ENCODE data around the gene SNAP23.

Gene SNAP23

DNA sequence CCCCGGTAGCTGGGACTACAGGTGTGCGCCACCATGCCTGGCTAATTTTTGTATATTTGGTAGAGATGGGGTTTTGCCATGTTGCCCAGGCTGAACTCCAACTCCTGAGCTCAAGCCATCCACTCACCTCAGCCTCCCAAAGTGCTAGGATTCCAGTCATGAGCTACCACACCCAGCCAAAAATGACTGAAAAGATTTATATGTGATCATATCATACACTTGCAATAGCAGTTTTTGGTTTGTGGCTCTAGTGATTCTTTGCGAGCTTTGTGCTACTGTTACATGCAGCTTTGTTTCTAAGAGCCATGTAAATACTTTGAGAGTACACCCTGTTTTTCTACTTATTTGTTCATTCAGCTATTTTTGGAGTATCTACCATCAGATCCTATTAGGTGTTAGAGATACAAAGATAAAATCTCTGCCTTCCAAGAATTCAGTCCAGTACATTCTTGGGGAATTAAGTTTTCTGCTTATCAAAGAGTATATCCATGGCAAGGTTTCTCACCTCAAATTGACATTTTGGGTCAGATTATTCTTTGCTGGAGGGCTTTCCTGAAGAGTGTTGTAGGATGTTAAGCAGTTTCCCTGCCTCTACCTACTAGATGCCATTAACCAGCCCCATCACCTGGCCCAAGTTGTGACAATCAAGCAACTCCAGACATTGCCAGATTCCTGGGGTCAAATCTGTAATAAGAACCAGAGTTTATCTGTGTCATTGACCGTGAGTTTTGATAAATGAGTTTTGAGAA is 15.0 kb downstream of the SNAP23 start:
- TF ChIP-seq POLR2AphosphoS5 (IDR thresholded peaks at IDR 0.05; ENCODE audit: low read depth, low read length) (no peak), TAF1 (IDR thresholded peaks at IDR 0.05; ENCODE audit: borderline replicate concordance, insufficient read depth, low read length) (no peak), FOXP2 (optimal IDR thresholded peaks at IDR 0.05; ENCODE audit: borderline replicate concordance, extremely low read depth, extremely low read length, insufficient read depth) (no peak), SIN3A (IDR thresholded peaks at IDR 0.05; ENCODE audit: borderline replicate concordance, insufficient read depth, low read length) (no peak)
- TF ChIP-seq, protein P1, sequence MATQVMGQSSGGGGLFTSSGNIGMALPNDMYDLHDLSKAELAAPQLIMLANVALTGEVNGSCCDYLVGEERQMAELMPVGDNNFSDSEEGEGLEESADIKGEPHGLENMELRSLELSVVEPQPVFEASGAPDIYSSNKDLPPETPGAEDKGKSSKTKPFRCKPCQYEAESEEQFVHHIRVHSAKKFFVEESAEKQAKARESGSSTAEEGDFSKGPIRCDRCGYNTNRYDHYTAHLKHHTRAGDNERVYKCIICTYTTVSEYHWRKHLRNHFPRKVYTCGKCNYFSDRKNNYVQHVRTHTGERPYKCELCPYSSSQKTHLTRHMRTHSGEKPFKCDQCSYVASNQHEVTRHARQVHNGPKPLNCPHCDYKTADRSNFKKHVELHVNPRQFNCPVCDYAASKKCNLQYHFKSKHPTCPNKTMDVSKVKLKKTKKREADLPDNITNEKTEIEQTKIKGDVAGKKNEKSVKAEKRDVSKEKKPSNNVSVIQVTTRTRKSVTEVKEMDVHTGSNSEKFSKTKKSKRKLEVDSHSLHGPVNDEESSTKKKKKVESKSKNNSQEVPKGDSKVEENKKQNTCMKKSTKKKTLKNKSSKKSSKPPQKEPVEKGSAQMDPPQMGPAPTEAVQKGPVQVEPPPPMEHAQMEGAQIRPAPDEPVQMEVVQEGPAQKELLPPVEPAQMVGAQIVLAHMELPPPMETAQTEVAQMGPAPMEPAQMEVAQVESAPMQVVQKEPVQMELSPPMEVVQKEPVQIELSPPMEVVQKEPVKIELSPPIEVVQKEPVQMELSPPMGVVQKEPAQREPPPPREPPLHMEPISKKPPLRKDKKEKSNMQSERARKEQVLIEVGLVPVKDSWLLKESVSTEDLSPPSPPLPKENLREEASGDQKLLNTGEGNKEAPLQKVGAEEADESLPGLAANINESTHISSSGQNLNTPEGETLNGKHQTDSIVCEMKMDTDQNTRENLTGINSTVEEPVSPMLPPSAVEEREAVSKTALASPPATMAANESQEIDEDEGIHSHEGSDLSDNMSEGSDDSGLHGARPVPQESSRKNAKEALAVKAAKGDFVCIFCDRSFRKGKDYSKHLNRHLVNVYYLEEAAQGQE (IDR thresholded peaks at IDR 0.05; ENCODE audit: insufficient read depth in 1 of 2, low read depth in 2 of 2, low read length in 2 of 2): no peak

DNA sequence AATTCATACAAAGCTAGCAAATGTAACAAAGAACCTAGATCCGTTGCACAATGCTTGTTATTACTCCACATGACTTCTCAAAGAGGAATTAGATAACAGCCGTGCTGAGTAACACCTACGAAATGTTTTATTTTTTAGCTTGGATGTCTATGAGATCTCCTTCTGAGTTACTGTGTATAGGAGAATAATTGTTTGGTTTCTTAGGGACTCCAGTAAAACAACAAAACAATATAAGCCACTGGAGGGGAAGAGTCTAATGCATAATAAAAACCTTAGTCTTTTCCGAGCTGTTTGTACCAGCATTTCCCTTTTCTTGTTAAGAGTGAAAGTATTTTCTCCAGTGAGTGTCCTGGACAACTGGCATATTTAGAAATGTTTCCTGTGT is 15.6 kb downstream of the SNAP23 start:
- TF ChIP-seq SIN3A (IDR thresholded peaks at IDR 0.05; ENCODE audit: borderline replicate concordance, insufficient read depth, low read length) (no peak), FOXP2 (optimal IDR thresholded peaks at IDR 0.05; ENCODE audit: borderline replicate concordance, extremely low read depth, extremely low read length, insufficient read depth) (no peak), TAF1 (IDR thresholded peaks at IDR 0.05; ENCODE audit: borderline replicate concordance, insufficient read depth, low read length) (no peak), POLR2AphosphoS5 (IDR thresholded peaks at IDR 0.05; ENCODE audit: low read depth, low read length) (no peak)
- TF ChIP-seq, protein P1 (IDR thresholded peaks at IDR 0.05; ENCODE audit: insufficient read depth in 1 of 2, low read depth in 2 of 2, low read length in 2 of 2): no peak

- TF ChIP-seq SIN3A (IDR thresholded peaks at IDR 0.05; ENCODE audit: borderline replicate concordance, insufficient read depth, low read length) (no peak), FOXP2 (optimal IDR thresholded peaks at IDR 0.05; ENCODE audit: borderline replicate concordance, extremely low read depth, extremely low read length, insufficient read depth) (no peak), TAF1 (IDR thresholded peaks at IDR 0.05; ENCODE audit: borderline replicate concordance, insufficient read depth, low read length) (no peak), POLR2AphosphoS5 (IDR thresholded peaks at IDR 0.05; ENCODE audit: low read depth, low read length) (no peak)
- TF ChIP-seq, protein P1 (IDR thresholded peaks at IDR 0.05; ENCODE audit: insufficient read depth in 1 of 2, low read depth in 2 of 2, low read length in 2 of 2): no peak
These were observed 27.9 kb downstream of the SNAP23 start for GRCh38 chr15:42523331-42523730.

GRCh38 chr15:42528970-42529369 is 33.5 kb downstream of the SNAP23 start:
- no peak for TF ChIP-seq TAF1 (IDR thresholded peaks at IDR 0.05; ENCODE audit: borderline replicate concordance, insufficient read depth, low read length)
- TF ChIP-seq, protein P1 (IDR thresholded peaks at IDR 0.05; ENCODE audit: insufficient read depth in 1 of 2, low read depth in 2 of 2, low read length in 2 of 2): no peak

DNA sequence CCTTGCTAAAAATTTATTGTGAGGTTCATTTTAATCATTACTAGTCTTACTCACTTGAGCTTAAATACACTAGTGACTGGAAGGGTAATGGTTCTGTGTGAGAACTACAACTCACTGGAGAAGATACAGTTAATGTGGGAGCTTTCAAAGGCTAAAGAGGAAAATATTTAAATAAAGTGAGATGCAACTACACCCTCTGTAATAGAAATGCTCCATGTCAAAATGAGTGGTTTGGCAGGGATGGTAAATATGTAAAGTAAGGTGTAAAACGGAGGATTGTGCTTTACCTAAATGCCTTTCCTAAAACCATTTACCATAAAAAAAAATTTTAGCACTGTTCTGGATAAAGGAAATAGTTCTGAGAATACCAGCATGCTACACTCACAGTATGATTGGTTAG is 37.8 kb downstream of the SNAP23 start:
- TF ChIP-seq POLR2AphosphoS5 (IDR thresholded peaks at IDR 0.05; ENCODE audit: low read depth, low read length) (no peak), SIN3A (IDR thresholded peaks at IDR 0.05; ENCODE audit: borderline replicate concordance, insufficient read depth, low read length) (no peak), TAF1 (IDR thresholded peaks at IDR 0.05; ENCODE audit: borderline replicate concordance, insufficient read depth, low read length) (no peak), FOXP2 (optimal IDR thresholded peaks at IDR 0.05; ENCODE audit: borderline replicate concordance, extremely low read depth, extremely low read length, insufficient read depth) (no peak)
- TF ChIP-seq, protein P1 (IDR thresholded peaks at IDR 0.05; ENCODE audit: insufficient read depth in 1 of 2, low read depth in 2 of 2, low read length in 2 of 2): no peak
